Cardiac muscle cell (in vitro differentiated cells and primary cell): ENCODE measurements around the gene SUFU. TPM values are rescaled to one million over a fixed set of nuclear protein-coding genes. Genes with fewer than 3 reads are reported as not detected.
A peak's percentile ranks its signal among the peaks of the same experiment; 100 is the strongest.

Experiments used
- DNase-seq, 2 donors: peaks; one replicate each; pipeline versions ENCODE4 v3.0.0 to v3.0.0-alpha.2; 2010 to 2017; ENCODE audit warnings: low read depth in 1 of 2, low spot score in 1 of 2
- H3K27ac ChIP-seq: fragments of 200-600 bp; sonication (generic); 2 replicates; pipeline ENCODE4 v1.5.1; 2016
- H3K27me3 ChIP-seq: fragments of 200-600 bp; sonication (generic); 2 replicates; pipeline ENCODE4 v1.6.0; 2016; ENCODE audit warnings: control low read depth
- H3K36me3 ChIP-seq: fragments of 200-600 bp; sonication (generic); 2 replicates; pipeline ENCODE4 v1.5.1; 2016; ENCODE audit warnings: control low read depth
- H3K4me1 ChIP-seq: fragments of 200-600 bp; sonication (generic); 2 replicates; pipeline ENCODE4 v1.8.1; 2017; ENCODE audit warnings: low read depth, mild to moderate bottlenecking, mixed run types
- H3K4me3 ChIP-seq: fragments of 200-600 bp; sonication (generic); 2 replicates; pipeline ENCODE4 v1.5.1; 2016; ENCODE audit warnings: mild to moderate bottlenecking
- H3K9me3 ChIP-seq: fragments of 200-600 bp; sonication (generic); 2 replicates; pipeline ENCODE4 v1.5.1; 2017; ENCODE audit warnings: low read depth, mild to moderate bottlenecking, control low read depth
- CTCF ChIP-seq: IDR thresholded peaks from 2 replicates; pipeline ENCODE4 v1.5.1; 2012; ENCODE audit warnings: low read depth, mild to moderate bottlenecking, low read length
- polyA plus RNA-seq: library from polyadenylated mRNA; unstranded; fragments of >200 nt; fragmentation: Nextera tagmentation; extraction: Ambion mirVana; gene quantifications from 2 replicates; pipeline ENCODE4 v1.2.1, GENCODE V29; 2016
- total RNA-seq: library from RNA; depleted of rRNA; stranded (reverse); fragments of >200 nt; gene quantifications from 2 replicates; pipeline ENCODE4 v1.2.3, GENCODE V29; 2016

Gene SUFU
- total and polyA plus RNA-seq, 2 experiments from 2014 or later: 14.2 to 18.4 TPM

DNA sequence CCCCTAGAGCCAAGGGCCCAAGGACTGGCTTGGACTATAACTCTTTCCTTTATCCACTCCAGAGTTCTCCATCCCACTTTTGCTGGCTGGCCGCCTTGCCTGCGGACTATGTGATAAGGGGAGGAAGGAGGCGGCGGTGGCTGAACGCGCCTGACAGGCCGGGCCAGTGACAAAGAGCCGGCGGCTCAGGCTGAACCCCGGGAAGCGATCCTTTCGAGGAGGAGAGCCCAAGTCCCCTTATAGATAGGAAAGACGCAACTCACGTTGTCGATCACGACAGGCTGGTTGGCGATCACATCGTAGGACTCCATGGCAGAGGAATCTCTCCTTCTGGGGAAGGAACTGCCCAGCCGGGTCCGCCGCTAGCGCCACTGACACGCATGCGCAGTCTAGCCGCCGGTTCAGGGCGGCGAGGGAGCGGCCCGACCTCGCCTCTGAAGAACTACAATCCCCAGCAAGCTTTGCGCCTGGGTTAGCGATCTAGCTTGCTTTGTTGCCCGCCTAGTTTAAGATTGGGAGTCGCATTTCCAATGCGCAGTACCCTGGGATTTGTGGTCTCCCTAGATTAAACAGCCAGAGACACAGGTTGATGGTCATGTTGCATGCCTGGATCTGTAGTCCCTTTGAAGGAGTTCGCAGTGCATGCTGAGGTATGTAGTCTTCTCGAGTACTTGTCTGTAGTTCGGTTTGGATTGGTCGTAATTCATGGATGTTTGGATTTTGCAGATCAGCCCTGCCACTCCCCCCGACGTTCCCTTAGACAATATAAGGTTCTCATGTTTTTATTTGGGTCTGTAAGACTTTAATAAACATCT is 1.2 kb upstream of the SUFU start, which contains the start of gene ACTR1A:
TSS of gene ACTR1A (minus strand) at position 376 of the 815 bp plus-strand sequence. CDS start at position 311, 65 bp downstream.
- Histone ChIP-seq H3K27me3 (no peaks in the 10 kb centered on the region), H3K4me3 (peak within 1 kb of the TSS; percentile 72), H3K9me3 (no peaks in the 10 kb centered on the region), H3K4me1 (peaks cover 15% of the 10 kb centered on the region), H3K36me3 (no peaks in the 10 kb centered on the region), H3K27ac (peak within 1 kb of the TSS; percentile 73)
- no peak for TF ChIP-seq CTCF
- peak; percentile 99 to 100 for DNase-seq

DNA sequence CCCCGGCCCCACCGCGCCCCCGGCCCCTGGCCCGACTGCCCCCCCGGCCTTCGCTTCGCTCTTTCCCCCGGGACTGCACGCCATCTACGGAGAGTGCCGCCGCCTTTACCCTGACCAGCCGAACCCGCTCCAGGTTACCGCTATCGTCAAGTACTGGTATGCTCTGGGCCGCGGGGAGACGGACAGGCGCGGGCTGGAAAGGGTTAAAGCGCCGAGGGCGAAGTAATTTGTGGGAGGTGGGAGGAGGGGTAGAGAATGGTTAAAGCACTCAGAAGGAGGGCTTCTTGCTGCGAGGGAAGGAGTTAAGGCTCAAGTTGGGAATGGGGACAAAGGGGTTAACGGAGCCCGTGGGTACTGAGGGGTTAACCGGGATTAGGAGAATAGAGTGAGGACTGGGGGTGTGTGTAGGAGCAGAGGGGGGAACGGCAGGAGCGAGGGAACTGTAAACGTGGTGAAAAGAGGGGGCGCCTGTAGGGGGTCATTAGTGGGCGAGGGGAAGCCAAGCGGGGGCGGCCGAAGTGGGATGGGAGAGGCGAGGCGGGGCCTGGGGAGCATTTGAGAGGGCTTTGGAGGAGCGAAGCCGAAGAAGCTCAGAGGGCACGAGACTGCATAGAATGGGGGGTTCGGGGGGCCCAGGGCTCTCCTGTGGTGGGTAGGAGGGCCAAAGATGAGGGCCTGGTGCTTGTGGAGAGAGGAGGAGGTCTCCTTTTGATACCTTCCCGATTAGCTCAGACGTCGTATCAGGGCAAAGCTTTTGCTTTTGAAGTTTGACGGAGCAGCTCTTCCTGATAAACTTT is 605 bp downstream of the SUFU start:
- peak overlapping the region; percentile 65 for H3K27ac ChIP-seq
- H3K4me1 ChIP-seq: peaks cover 18% of the 10 kb centered on the region
- H3K4me3 ChIP-seq: peak overlapping the region; percentile 83
- no peaks in the 10 kb centered on the region for H3K27me3 ChIP-seq
- H3K9me3 ChIP-seq: no peaks in the 10 kb centered on the region
- H3K36me3 ChIP-seq: peaks cover 4% of the 10 kb centered on the region
- DNase-seq: peak; percentile 22 to 68
- TF ChIP-seq CTCF: no peak

- no peaks in the 10 kb centered on the region for H3K9me3 ChIP-seq
- H3K4me3 ChIP-seq: peak overlapping the region; percentile 83
- DNase-seq: no peak
- peaks cover 9% of the 10 kb centered on the region for H3K36me3 ChIP-seq
- H3K4me1 ChIP-seq: peaks cover 18% of the 10 kb centered on the region
- no peaks in the 10 kb centered on the region for H3K27me3 ChIP-seq
- H3K27ac ChIP-seq: peak overlapping the region; percentile 65
- no peak for TF ChIP-seq CTCF
Measured at GRCh38 chr10:102504976-102505300, 1.2 kb downstream of the SUFU start.

- Histone ChIP-seq H3K27me3 (no peaks in the 10 kb centered on the region), H3K4me1 (peaks cover 18% of the 10 kb centered on the region), H3K36me3 (peaks cover 11% of the 10 kb centered on the region), H3K27ac (no peak overlapping the region), H3K4me3 (no peak overlapping the region), H3K9me3 (no peaks in the 10 kb centered on the region)
- DNase-seq: no peak
- TF ChIP-seq CTCF: no peak
Measured at GRCh38 chr10:102505462-102506115, 1.8 kb downstream of the SUFU start.

GRCh38 chr10:102507521-102507920 is 3.7 kb downstream of the SUFU start:
- Histone ChIP-seq H3K4me3 (no peak overlapping the region), H3K36me3 (peaks cover 19% of the 10 kb centered on the region), H3K9me3 (no peaks in the 10 kb centered on the region), H3K27me3 (no peaks in the 10 kb centered on the region), H3K4me1 (peaks cover 18% of the 10 kb centered on the region), H3K27ac (peak overlapping the region; percentile 37)
- TF ChIP-seq CTCF: no peak
- DNase-seq: no peak
